Dendritic cell treated with granulocyte-macrophage colony-stimulating factor and Interleukin-4, amounts not matched to agents 40 ng/mL and 50 ng/mL, for 4 days (primary cell): ENCODE results near the gene CPTP.
"Not testable (repeated sequence)": the region's sequence is repeated elsewhere in the genome, so short reads cannot be mapped to it uniquely, and the experiment has no call there.

ENCODE experiments used
- H3K27ac Mint-ChIP-seq: one replicate; pipeline ENCODE4 v1.8.0; 2022; ENCODE audit warnings: mild to moderate bottlenecking, mixed read lengths
- H3K27me3 Mint-ChIP-seq: one replicate; pipeline ENCODE4 v1.8.0; 2022; ENCODE audit warnings: mild to moderate bottlenecking, mixed read lengths
- H3K36me3 Mint-ChIP-seq: one replicate; pipeline ENCODE4 v1.8.0; 2022; ENCODE audit warnings: low read depth, mixed read lengths
- H3K4me1 Mint-ChIP-seq: one replicate; pipeline ENCODE4 v1.8.0; 2022; ENCODE audit warnings: low read depth, mixed read lengths
- H3K4me3 Mint-ChIP-seq: one replicate; pipeline ENCODE4 v1.8.0; 2022; ENCODE audit warnings: mild to moderate bottlenecking, moderate library complexity, mixed read lengths
- H3K9me3 Mint-ChIP-seq: one replicate; pipeline ENCODE4 v1.8.0; 2022; ENCODE audit warnings: mixed read lengths
- intact Hi-C: fragments of 100-400 bp; cut with micrococcal nuclease; formaldehyde crosslinking; loops from one replicate; pipeline ENCODE4 v1.15.0; 2022

Gene CPTP

GRCh38 chr1:1357871-1358432, 33.4 kb downstream of the CPTP start:
- no peak overlapping the region for H3K27ac Mint-ChIP-seq
- intact Hi-C loops = no loop called here
- no peaks in the 10 kb centered on the region for H3K36me3 Mint-ChIP-seq
- no peaks in the 10 kb centered on the region for H3K9me3 Mint-ChIP-seq
- H3K4me1 Mint-ChIP-seq = peaks cover 17% of the 10 kb centered on the region
- peaks cover 84% of the 10 kb centered on the region for H3K27me3 Mint-ChIP-seq
- no peak overlapping the region for H3K4me3 Mint-ChIP-seq

- Mint-ChIP-seq H3K4me3 (no peak within 1 kb of the TSS), H3K27ac (no peak within 1 kb of the TSS), H3K27me3 (peaks cover 81% of the 10 kb centered on the region)
Observed at GRCh38 chr1:1358433-1359271, 34.0 kb downstream of the CPTP start, which contains the start of gene MXRA8. Gene MXRA8 (minus strand): TSS chr1:1358555. CDS start chr1:1358504, 51 bp downstream.

GRCh38 chr1:1359308-1359663, 34.7 kb downstream of the CPTP start:
- Mint-ChIP-seq H3K4me3 (no peak overlapping the region), H3K4me1 (peaks cover 11% of the 10 kb centered on the region), H3K27me3 (peaks cover 76% of the 10 kb centered on the region), H3K36me3 (no peaks in the 10 kb centered on the region), H3K9me3 (no peaks in the 10 kb centered on the region), H3K27ac (no peak overlapping the region)
- intact Hi-C loops = no loop called here

More at GRCh38 chr1:1358433-1359271, 34.0 kb downstream of the CPTP start, which contains the start of gene MXRA8:
- Mint-ChIP-seq H3K9me3 (no peaks in the 10 kb centered on the region), H3K4me1 (peaks cover 13% of the 10 kb centered on the region), H3K36me3 (no peaks in the 10 kb centered on the region)
- intact Hi-C loops = no loop called here

- H3K9me3 Mint-ChIP-seq = no peaks in the 10 kb centered on the region
- H3K4me3 Mint-ChIP-seq = no peak overlapping the region
- no peak overlapping the region for H3K27ac Mint-ChIP-seq
- no peaks in the 10 kb centered on the region for H3K36me3 Mint-ChIP-seq
- peaks cover 11% of the 10 kb centered on the region for H3K4me1 Mint-ChIP-seq
- intact Hi-C loops = no loop called here
- peaks cover 70% of the 10 kb centered on the region for H3K27me3 Mint-ChIP-seq
Observed at GRCh38 chr1:1359664-1360468, 35.3 kb downstream of the CPTP start.

- H3K27me3 Mint-ChIP-seq = peaks cover 67% of the 10 kb centered on the region
- peaks cover 11% of the 10 kb centered on the region for H3K4me1 Mint-ChIP-seq
- intact Hi-C loops = no loop called here
- H3K9me3 Mint-ChIP-seq = no peaks in the 10 kb centered on the region
- no peak overlapping the region for H3K27ac Mint-ChIP-seq
- H3K4me3 Mint-ChIP-seq = no peak overlapping the region
- no peaks in the 10 kb centered on the region for H3K36me3 Mint-ChIP-seq
Observed at GRCh38 chr1:1360506-1361169, 36.0 kb downstream of the CPTP start.

- intact Hi-C loops = no loop called here
- H3K4me1 Mint-ChIP-seq = peaks cover 11% of the 10 kb centered on the region
- H3K27ac Mint-ChIP-seq = no peak overlapping the region
- no peak overlapping the region for H3K4me3 Mint-ChIP-seq
- no peaks in the 10 kb centered on the region for H3K9me3 Mint-ChIP-seq
- peaks cover 61% of the 10 kb centered on the region for H3K27me3 Mint-ChIP-seq
- no peaks in the 10 kb centered on the region for H3K36me3 Mint-ChIP-seq
Observed at GRCh38 chr1:1361233-1361981, 36.8 kb downstream of the CPTP start.

- Mint-ChIP-seq H3K27me3 (peaks cover 56% of the 10 kb centered on the region), H3K9me3 (no peaks in the 10 kb centered on the region), H3K36me3 (no peaks in the 10 kb centered on the region), H3K4me1 (peaks cover 11% of the 10 kb centered on the region), H3K4me3 (no peak overlapping the region), H3K27ac (no peak overlapping the region)
- intact Hi-C loops = no loop called here
Observed at GRCh38 chr1:1361982-1362423, 37.4 kb downstream of the CPTP start.

- H3K9me3 Mint-ChIP-seq = no peaks in the 10 kb centered on the region
Observed at GRCh38 chr1:1364266-1364665, 39.7 kb downstream of the CPTP start.

GRCh38 chr1:1365875-1366698, 41.5 kb downstream of the CPTP start:
- H3K4me1 Mint-ChIP-seq = no peaks in the 10 kb centered on the region
- H3K27me3 Mint-ChIP-seq = peaks cover 17% of the 10 kb centered on the region
- H3K27ac Mint-ChIP-seq = no peak overlapping the region
- no peaks in the 10 kb centered on the region for H3K36me3 Mint-ChIP-seq
- H3K4me3 Mint-ChIP-seq = no peak overlapping the region
- intact Hi-C loops = no loop called here
- H3K9me3 Mint-ChIP-seq = no peaks in the 10 kb centered on the region

More at GRCh38 chr1:1364266-1364665, 39.7 kb downstream of the CPTP start:
- Mint-ChIP-seq H3K27me3 (peaks cover 34% of the 10 kb centered on the region), H3K27ac (no peak overlapping the region), H3K4me3 (no peak overlapping the region), H3K4me1 (no peaks in the 10 kb centered on the region), H3K36me3 (no peaks in the 10 kb centered on the region)
- intact Hi-C loops = no loop called here

- Mint-ChIP-seq H3K4me1 (peaks cover under 1% of the 10 kb centered on the region), H3K4me3 (no peak overlapping the region), H3K27me3 (peaks cover 12% of the 10 kb centered on the region), H3K27ac (no peak overlapping the region), H3K9me3 (no peaks in the 10 kb centered on the region), H3K36me3 (no peaks in the 10 kb centered on the region)
- intact Hi-C loops = no loop called here
Observed at GRCh38 chr1:1366699-1367066, 42.1 kb downstream of the CPTP start.

GRCh38 chr1:1367315-1367714, 42.7 kb downstream of the CPTP start:
- intact Hi-C loops = no loop called here
- peaks cover 6% of the 10 kb centered on the region for H3K4me1 Mint-ChIP-seq
- no peak overlapping the region for H3K4me3 Mint-ChIP-seq
- peaks cover 7% of the 10 kb centered on the region for H3K27me3 Mint-ChIP-seq
- no peaks in the 10 kb centered on the region for H3K36me3 Mint-ChIP-seq
- no peak overlapping the region for H3K27ac Mint-ChIP-seq
- no peaks in the 10 kb centered on the region for H3K9me3 Mint-ChIP-seq

- H3K4me3 Mint-ChIP-seq, H3K27me3 Mint-ChIP-seq, H3K9me3 Mint-ChIP-seq, intact Hi-C loops, H3K27ac Mint-ChIP-seq: not testable (repeated sequence)
- Mint-ChIP-seq H3K4me1 (peaks cover 28% of the 10 kb centered on the region), H3K36me3 (peaks cover 25% of the 10 kb centered on the region)
Observed at GRCh38 chr1:1370094-1370493, 45.5 kb downstream of the CPTP start.
